Right lung (tissue), 5 donors: ENCODE data around the gene TNFRSF25. TPM values are rescaled to one million over a fixed set of nuclear protein-coding genes. Genes with fewer than 3 reads are reported as not detected.

Experiments used
- DNase-seq, 2 donors: peaks; one replicate each; pipeline ENCODE4 v3.0.0-alpha.2; 2013
- polyA plus RNA-seq, 5 donors: library from polyadenylated mRNA; unstranded; fragments of 120-200 nt; gene quantifications; one replicate each; pipeline versions ENCODE4 v1.2.1 to v1.2.3, GENCODE V29; 2013; ENCODE audit warnings: inconsistent platforms in 1 of 5, low replicate concordance in 1 of 5; ENCODE audit not compliant: insufficient read length in 5 of 5, insufficient read depth in 1 of 5

Gene TNFRSF25
- polyA plus RNA-seq, 5 donors, result 16.5 to 32.9 (median 27.1) TPM

DNA sequence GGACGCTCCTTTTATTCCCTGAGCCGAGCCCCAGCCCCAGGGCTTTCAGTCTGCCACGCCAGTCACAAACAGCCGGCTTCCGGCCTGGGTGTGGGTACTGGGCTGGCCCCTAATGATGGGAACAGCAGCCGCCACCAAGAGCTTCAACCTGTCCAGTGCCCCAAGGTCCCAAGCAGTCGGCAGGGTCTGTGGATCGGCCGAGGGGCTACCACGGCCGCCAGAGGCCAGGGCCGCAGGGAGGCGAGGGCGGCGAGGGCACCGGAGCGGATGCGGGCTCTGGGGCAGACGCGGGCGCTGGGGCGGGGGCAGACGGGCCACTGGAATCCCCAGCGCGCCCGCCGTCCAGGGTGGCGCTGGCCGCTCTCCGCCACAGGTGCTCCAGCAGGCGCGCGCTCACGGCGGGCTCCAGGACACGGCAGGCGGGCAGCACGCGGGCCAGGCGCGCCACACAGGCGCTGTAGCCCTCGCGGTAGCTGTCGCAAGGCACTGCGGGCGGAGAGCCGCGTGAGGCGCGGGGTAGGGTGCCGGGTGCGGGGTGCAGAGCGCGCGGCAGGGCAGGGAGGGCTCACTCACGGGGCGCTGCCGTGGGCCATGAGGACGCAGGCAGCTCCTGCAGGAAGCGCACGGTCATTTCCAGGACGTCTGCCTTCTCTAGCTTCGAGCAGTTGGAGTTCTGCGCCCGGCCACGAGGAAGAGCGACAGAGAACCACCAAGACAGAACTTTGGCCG, 47.1 kb downstream of the TNFRSF25 start:
- no peak for DNase-seq

DNA sequence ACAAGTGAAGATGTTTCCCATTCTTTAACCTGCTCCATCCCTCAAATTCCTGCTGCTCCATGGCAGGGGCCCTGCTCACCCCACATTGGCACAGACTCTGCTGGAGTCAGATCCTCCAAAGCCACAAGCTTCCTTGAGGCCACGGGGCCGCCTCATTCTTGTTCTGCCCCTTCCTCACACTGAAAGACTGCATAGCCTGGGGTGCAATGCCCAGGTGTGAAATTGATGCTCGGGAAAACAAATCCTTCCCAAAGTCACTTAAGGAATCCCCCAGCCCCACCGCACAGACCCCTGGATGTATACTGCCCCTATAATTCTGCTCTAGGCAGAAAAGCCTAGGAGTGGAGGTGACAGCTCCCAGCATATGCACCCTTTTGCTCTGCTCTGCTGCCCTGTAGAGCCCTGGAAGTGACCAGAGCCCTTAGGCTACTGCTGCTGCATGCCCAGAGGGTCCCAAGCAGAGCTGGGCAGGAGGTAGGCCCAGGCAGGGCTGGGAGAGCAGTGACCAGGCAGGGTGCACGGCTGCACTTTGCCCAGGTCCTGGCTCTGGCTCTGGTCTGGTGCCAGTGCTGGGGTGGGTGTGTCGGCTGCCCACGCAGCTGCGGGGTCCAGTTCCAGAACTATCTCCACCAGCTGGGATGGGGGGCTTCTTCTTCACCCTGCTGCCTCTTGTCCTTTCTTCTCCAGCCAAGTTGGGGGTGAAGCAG, 47.9 kb downstream of the TNFRSF25 start:
- no peak for DNase-seq

DNA sequence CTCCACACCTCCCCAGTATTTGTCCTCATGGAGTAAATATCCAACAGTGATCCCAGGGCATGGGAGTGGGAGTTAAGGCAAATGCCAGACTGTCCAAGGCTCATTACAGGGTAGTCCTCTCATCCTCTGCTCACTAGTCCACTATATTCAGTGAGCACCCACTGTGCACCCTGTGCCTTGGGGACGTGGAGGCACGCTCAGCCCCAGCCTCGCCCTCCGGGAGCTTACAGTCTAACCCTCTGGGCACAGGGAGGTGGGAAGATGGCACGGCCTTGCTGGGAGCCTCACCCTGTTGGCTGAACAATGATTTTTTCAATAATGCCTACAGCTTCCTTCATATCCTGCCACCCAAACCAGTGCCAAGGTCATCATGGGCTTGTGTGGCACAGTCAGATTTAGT, 49.1 kb downstream of the TNFRSF25 start:
- DNase-seq, result no peak

DNA sequence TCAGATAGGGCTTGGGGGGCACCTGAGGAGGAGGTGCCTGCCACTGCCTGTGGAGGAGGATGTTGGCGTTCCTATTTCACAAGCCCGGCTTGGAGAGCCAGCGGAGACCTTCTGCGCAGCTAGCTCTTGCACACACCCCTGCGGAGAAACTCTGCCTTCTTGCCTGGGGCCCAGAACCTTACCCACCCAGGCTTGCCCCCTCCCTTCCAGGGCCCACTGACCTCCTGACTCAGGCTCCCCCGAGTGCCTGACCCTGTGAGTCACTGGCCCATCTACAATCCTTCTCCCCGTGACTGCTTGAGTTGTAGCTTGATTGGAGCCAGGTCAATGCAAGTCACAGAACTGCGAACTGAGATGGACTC, 49.7 kb downstream of the TNFRSF25 start:
- no peak for DNase-seq

DNA sequence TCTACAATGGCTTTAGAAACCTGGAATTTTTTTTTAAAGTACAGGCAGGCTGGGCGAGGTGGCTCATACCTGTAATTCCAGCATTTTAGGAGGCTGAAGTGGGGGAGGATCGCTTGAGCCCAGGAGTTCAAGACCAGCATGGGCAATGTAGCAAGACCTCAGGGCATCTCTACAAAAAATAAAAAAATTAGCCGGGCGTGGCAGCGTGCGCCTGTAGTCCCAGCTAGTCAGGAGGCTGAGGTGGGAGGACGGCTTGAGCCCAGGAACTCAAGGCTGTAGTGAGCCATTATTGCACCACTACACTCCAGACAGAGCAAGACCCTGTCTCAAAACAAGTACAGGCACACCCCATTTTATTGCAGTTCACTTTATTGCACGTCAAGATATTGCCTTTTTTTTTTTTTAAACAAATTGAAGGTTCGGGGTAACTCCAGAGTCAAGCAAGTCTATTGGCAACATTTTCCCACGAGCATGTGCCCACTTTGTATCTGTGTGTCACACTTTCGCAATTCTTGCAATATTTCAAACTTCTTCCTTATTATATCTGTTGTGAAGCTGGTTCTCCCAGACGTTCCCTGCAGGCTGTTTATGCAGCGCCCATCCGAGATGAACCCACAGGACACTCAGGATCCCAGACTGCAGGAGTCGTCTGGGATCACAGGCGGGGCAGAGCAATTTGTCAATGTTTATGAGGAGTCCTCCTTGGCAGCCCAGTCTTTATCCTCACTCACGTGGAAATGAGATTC, 50.9 kb downstream of the TNFRSF25 start:
- no peak for DNase-seq

DNA sequence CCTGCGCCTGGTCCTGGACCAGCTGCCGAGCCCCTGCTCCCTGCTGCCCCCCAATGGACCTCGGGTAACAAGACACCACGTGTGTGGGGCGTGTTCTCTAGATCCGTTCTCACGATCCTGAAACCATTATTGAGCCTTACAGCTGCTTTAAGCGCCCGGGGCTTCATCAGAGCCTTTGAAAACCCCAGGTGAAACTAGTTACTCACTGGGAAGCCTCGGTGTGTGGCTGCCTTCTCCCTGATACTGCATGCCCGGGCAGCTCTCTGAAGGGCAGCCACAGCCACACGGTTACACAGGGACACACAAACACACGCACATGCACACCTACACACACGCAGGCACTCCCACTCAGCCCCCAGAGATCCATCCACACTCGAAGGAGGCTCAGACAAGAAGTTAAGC, 51.5 kb downstream of the TNFRSF25 start:
- DNase-seq, result no peak

DNA sequence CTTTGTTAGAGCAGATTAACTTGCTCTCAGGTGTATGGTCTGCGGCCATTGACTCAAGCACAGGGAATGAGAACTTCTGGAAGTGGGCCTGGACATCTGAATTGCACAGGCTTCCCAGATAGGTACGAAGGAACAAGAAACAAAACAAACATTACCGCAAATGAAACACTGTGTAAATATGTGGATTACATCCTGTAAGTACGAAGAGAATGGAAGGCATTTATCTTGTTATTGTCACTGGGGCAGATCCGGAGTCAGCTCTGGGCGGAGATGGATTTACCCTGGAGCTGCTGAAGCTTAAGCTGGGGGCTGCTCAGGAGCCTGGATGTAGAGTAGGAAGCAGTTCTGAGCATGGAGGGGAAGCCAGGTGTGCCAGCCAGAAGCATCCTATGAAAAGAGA, 53.1 kb downstream of the TNFRSF25 start:
- no peak for DNase-seq

Other genes starting within 250 kb of the TNFRSF25 start
- 10 to 100 TPM; 37.8 to 46.9 (median 40.1) TPM for gene ICMT, start 230.2 kb downstream of the TNFRSF25 start, polyA plus RNA-seq
- not detected for gene HES3, start 222.0 kb downstream of the TNFRSF25 start, polyA plus RNA-seq
- 10 to 100 TPM; 12.0 to 37.0 (median 15.3) TPM for gene GPR153, start 205.1 kb downstream of the TNFRSF25 start, polyA plus RNA-seq
- gene ACOT7, start 72.4 kb downstream of the TNFRSF25 start, polyA plus RNA-seq, result 10 to 100 TPM; 11.7 to 17.0 (median 14.4) TPM
- gene HES2, start 46.3 kb downstream of the TNFRSF25 start, polyA plus RNA-seq, result under 1 TPM; 0.04 to 0.24 (median 0.22) TPM
- gene ESPN, start 41.4 kb downstream of the TNFRSF25 start, polyA plus RNA-seq, result 1 to 10 TPM; 1.2 to 3.8 (median 2.4) TPM
- gene PLEKHG5, start 25.5 kb upstream of the TNFRSF25 start, polyA plus RNA-seq, result 10 to 100 TPM; 20.0 to 33.7 (median 28.7) TPM
- gene NOL9, start 88.3 kb upstream of the TNFRSF25 start, polyA plus RNA-seq, result 10 to 100 TPM; 15.2 to 24.4 (median 22.4) TPM
- under 1 TPM in 4 of 5 donors, not detected in 1; 0.17 to 0.54 (median 0.19) TPM for gene TAS1R1, start 89.1 kb upstream of the TNFRSF25 start, polyA plus RNA-seq
- 10 to 100 TPM; 22.8 to 37.6 (median 32.7) TPM for gene ZBTB48, start 113.8 kb upstream of the TNFRSF25 start, polyA plus RNA-seq
- 10 to 100 TPM in 4 of 5 donors, 1 to 10 TPM in 1; 8.4 to 17.4 (median 13.2) TPM for gene KLHL21, start 136.7 kb upstream of the TNFRSF25 start, polyA plus RNA-seq
- 10 to 100 TPM; 16.1 to 21.2 (median 20.7) TPM for gene PHF13, start 147.6 kb upstream of the TNFRSF25 start, polyA plus RNA-seq
- gene THAP3, start 158.7 kb upstream of the TNFRSF25 start, polyA plus RNA-seq, result 10 to 100 TPM; 13.1 to 24.1 (median 17.8) TPM
- gene DNAJC11, start 235.6 kb upstream of the TNFRSF25 start, polyA plus RNA-seq, result 10 to 100 TPM; 41.1 to 46.5 (median 45.7) TPM